ENCODE data around the gene DCUN1D5. TPM values are rescaled to one million over a fixed set of nuclear protein-coding genes. Genes with fewer than 3 reads are reported as not detected.

Gene DCUN1D5
- total and polyA plus RNA-seq, 2 of the 8 experiments (the other 6 are each of a cell fraction or from before 2014, with no cell fraction given): 76.1 to 95.4 TPM

DNA sequence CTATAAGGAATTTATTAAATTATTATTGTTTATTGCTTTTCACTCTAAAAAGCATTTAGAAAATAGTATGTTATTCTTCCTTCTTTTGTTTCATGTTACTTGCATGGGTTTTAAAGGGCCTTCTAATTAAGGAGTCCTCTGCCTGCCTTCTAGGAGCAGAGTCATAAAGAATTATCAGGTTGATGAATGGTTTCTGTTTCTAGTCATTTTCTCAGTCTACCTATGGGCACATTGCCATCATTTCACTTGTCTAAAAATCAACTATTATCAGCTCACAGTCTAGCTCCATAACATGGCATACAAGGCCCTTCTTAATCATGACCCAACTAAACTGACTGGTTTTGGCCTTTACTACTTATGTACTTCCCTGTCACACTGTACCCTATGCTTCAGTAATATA lies 33.5 kb upstream of the DCUN1D5 start:
- Histone ChIP-seq H3K79me2 (ENCODE audit: control insufficient read depth in 1 of 2, insufficient read depth in 2 of 2, low read length in 2 of 2) (no peaks in the 10 kb centered on the region), H2BK5ac (ENCODE audit: low read depth, low read length) (no peak overlapping the region), H3K23ac (ENCODE audit: insufficient read length) (no peak overlapping the region), H3K4me2 (ENCODE audit: insufficient read depth in 1 of 2, low read depth in 2 of 2, low read length in 2 of 2) (no peak overlapping the region), H2AFZ (ENCODE audit: low read length) (no peak overlapping the region), H3K4me1 (replicated peaks in 1 of 4; ENCODE audit: control insufficient read depth in 3 of 4, insufficient read depth in 4 of 4, low read length in 3 of 4) (no peaks in the 10 kb centered on the region), H3K9me3 (ENCODE audit: insufficient read depth in 2 of 2, low read depth in 1 of 2, low read length in 1 of 2) (no peaks in the 10 kb centered on the region), H3K36me3 (ENCODE audit: control insufficient read depth in 2 of 4, insufficient read depth in 4 of 4, low read length in 3 of 4) (peaks cover 0 to 11% (median 5%) of the 10 kb centered on the region in 4 experiments; a peak in 2 of 8 replicates), H3K4ac (replicated peaks; ENCODE audit: insufficient read length, low read depth, low read length) (no peak overlapping the region), H3K79me1 (ENCODE audit: low read depth, low read length) (no peaks in the 10 kb centered on the region), H3K27ac (ENCODE audit: low read depth, low read length) (no peak overlapping the region), H4K5ac (ENCODE audit: insufficient read length, low read depth, low read length) (no peak overlapping the region), H4K8ac (ENCODE audit: extremely low read depth, insufficient read depth, low read length) (no peak overlapping the region), H2BK20ac (ENCODE audit: low read length) (no peak overlapping the region), H4K20me1 (replicated peaks in 1 of 2; ENCODE audit: control insufficient read depth in 1 of 2, insufficient read depth in 2 of 2, low read length in 2 of 2) (no peaks in the 10 kb centered on the region), H3K4me3 (ENCODE audit: extremely low read depth in 1 of 4, insufficient read depth in 2 of 4, low read depth in 3 of 4, low read length in 4 of 4) (no peak overlapping the region), H4K91ac (replicated peaks; ENCODE audit: insufficient read length, low read length) (no peak overlapping the region), H3K56ac (replicated peaks; ENCODE audit: insufficient read length, low read depth, low read length) (no peak overlapping the region), H2AK5ac (ENCODE audit: low read depth, low read length) (no peak overlapping the region), H2BK15ac (ENCODE audit: low read length) (no peak overlapping the region), H3K27me3 (replicated peaks in 1 of 4; ENCODE audit: control insufficient read depth in 3 of 4, extremely low read depth in 1 of 4, insufficient read depth in 3 of 4, low read length in 3 of 4) (no peaks in the 10 kb centered on the region), H3K23me2 (ENCODE audit: low read depth, low read length) (no peaks in the 10 kb centered on the region), H3K14ac (ENCODE audit: insufficient read length) (no peak overlapping the region), H2BK12ac (ENCODE audit: low read depth, low read length) (no peak overlapping the region), H3K9ac (replicated peaks in 1 of 4; ENCODE audit: extremely low read depth in 1 of 4, low read depth in 3 of 4, low read length in 3 of 4) (no peak overlapping the region), H2BK120ac (replicated peaks; ENCODE audit: low read depth, low read length) (no peak overlapping the region), H3K18ac (ENCODE audit: extremely low read depth, low read length) (no peak overlapping the region)
- TF ChIP-seq E2F6 (IDR thresholded peaks at IDR 0.05) (no peak), CBX8 (IDR thresholded peaks at IDR 0.05; ENCODE audit: borderline replicate concordance, low read depth, low read length) (no peak), BACH1 (IDR thresholded peaks at IDR 0.05; ENCODE audit: low read length) (no peak)
- FAIRE-seq (no peak), DNase-seq (ENCODE audit: low read depth in 1 of 2, low spot score in 2 of 2) (no peak)
- CTCF ChIA-PET (ENCODE audit: partially characterized antibody): no interaction called here
- POLR2A ChIA-PET (ENCODE audit: partially characterized antibody): no interaction called here
